ENCODE results near the gene ASIC5. TPM values are rescaled to one million over a fixed set of nuclear protein-coding genes. Genes with fewer than 3 reads are reported as not detected.
"Not testable (repeated sequence)": the region's sequence is repeated elsewhere in the genome, so short reads cannot be mapped to it uniquely, and the experiment has no call there.

Gene ASIC5
- total and polyA plus RNA-seq, 2 donors (not counting 1 experiment from before 2014, with no cell fraction given), result not detected

GRCh38 chr4:155901013-155901412, 34.9 kb upstream of the ASIC5 start:
- TF ChIP-seq EZH2 (IDR thresholded peaks at IDR 0.05; ENCODE audit: low read length, missing control alignments) (no peak), CTCF (conservative IDR thresholded peaks at IDR 0.05 in 1 of 2, IDR thresholded peaks at IDR 0.05 in 1 of 2; ENCODE audit: low read depth in 1 of 2, low read length in 2 of 2) (no peak)
- Histone ChIP-seq H3K4me3 (replicated peaks in 1 of 4; ENCODE audit: control extremely low read depth in 1 of 4, insufficient read depth in 1 of 4, low read depth in 3 of 4, low read length in 4 of 4) (no peak overlapping the region), H3K27me3 (ENCODE audit: control insufficient read depth, insufficient read depth, low read length) (no peaks in the 10 kb centered on the region), H3K4me1 (ENCODE audit: control insufficient read depth, extremely low read depth, insufficient read depth, low read length) (peaks cover 6% of the 10 kb centered on the region), H3K79me2 (ENCODE audit: control insufficient read depth, insufficient read depth, low read length) (no peaks in the 10 kb centered on the region), H4K20me1 (ENCODE audit: control insufficient read depth, extremely low read depth, insufficient read depth, low read length) (no peaks in the 10 kb centered on the region), H3K27ac (ENCODE audit: insufficient read depth, low read length) (no peak overlapping the region), H3K9me3 (ENCODE audit: control insufficient read depth, insufficient read depth, low read depth, low read length) (no peaks in the 10 kb centered on the region), H2AFZ (ENCODE audit: low read length) (no peak overlapping the region), H3K4me2 (ENCODE audit: extremely low read depth, insufficient read depth, low read length) (no peak overlapping the region), H3K36me3 (ENCODE audit: control insufficient read depth, insufficient read depth, low read length) (no peaks in the 10 kb centered on the region), H3K9ac (ENCODE audit: insufficient read depth, low read length) (no peak overlapping the region)
- DNase-seq (ENCODE audit: low read depth in 2 of 2), result no peak

GRCh38 chr4:155900381-155900780, 34.3 kb upstream of the ASIC5 start:
- Histone ChIP-seq H3K4me2 (ENCODE audit: extremely low read depth, insufficient read depth, low read length) (no peak overlapping the region), H3K36me3 (ENCODE audit: control insufficient read depth, insufficient read depth, low read length) (no peaks in the 10 kb centered on the region), H3K27me3 (ENCODE audit: control insufficient read depth, insufficient read depth, low read length) (no peaks in the 10 kb centered on the region), H3K9ac (ENCODE audit: insufficient read depth, low read length) (no peak overlapping the region), H3K9me3 (ENCODE audit: control insufficient read depth, insufficient read depth, low read depth, low read length) (no peaks in the 10 kb centered on the region), H3K27ac (ENCODE audit: insufficient read depth, low read length) (no peak overlapping the region), H3K4me3 (replicated peaks in 1 of 4; ENCODE audit: control extremely low read depth in 1 of 4, insufficient read depth in 1 of 4, low read depth in 3 of 4, low read length in 4 of 4) (no peak overlapping the region), H4K20me1 (ENCODE audit: control insufficient read depth, extremely low read depth, insufficient read depth, low read length) (no peaks in the 10 kb centered on the region), H2AFZ (ENCODE audit: low read length) (no peak overlapping the region), H3K79me2 (ENCODE audit: control insufficient read depth, insufficient read depth, low read length) (no peaks in the 10 kb centered on the region), H3K4me1 (ENCODE audit: control insufficient read depth, extremely low read depth, insufficient read depth, low read length) (peaks cover 6% of the 10 kb centered on the region)
- peak; percentile 81 to 88 for DNase-seq (ENCODE audit: low read depth in 2 of 2)
- TF ChIP-seq EZH2 (IDR thresholded peaks at IDR 0.05; ENCODE audit: low read length, missing control alignments) (no peak), CTCF (conservative IDR thresholded peaks at IDR 0.05 in 1 of 2, IDR thresholded peaks at IDR 0.05 in 1 of 2; ENCODE audit: low read depth in 1 of 2, low read length in 2 of 2) (no peak)

- no peaks in the 10 kb centered on the region for H3K27me3 ChIP-seq (ENCODE audit: control insufficient read depth, insufficient read depth, low read length)
- H2AFZ ChIP-seq (ENCODE audit: low read length), result no peak overlapping the region
- DNase-seq (ENCODE audit: low read depth in 2 of 2), result peak in 1 of 2 donors; percentile 35
- H4K20me1 ChIP-seq (ENCODE audit: control insufficient read depth, extremely low read depth, insufficient read depth, low read length), result no peaks in the 10 kb centered on the region
- H3K36me3 ChIP-seq (ENCODE audit: control insufficient read depth, insufficient read depth, low read length), result no peaks in the 10 kb centered on the region
- H3K9me3 ChIP-seq (ENCODE audit: control insufficient read depth, insufficient read depth, low read depth, low read length), result no peaks in the 10 kb centered on the region
- no peak overlapping the region for H3K4me3 ChIP-seq (replicated peaks in 1 of 4; ENCODE audit: control extremely low read depth in 1 of 4, insufficient read depth in 1 of 4, low read depth in 3 of 4, low read length in 4 of 4)
- no peak overlapping the region for H3K9ac ChIP-seq (ENCODE audit: insufficient read depth, low read length)
- no peak overlapping the region for H3K27ac ChIP-seq (ENCODE audit: insufficient read depth, low read length)
- TF ChIP-seq CTCF (conservative IDR thresholded peaks at IDR 0.05 in 1 of 2, IDR thresholded peaks at IDR 0.05 in 1 of 2; ENCODE audit: low read depth in 1 of 2, low read length in 2 of 2) (no peak), EZH2 (IDR thresholded peaks at IDR 0.05; ENCODE audit: low read length, missing control alignments) (no peak)
- H3K79me2 ChIP-seq (ENCODE audit: control insufficient read depth, insufficient read depth, low read length), result no peaks in the 10 kb centered on the region
- no peak overlapping the region for H3K4me2 ChIP-seq (ENCODE audit: extremely low read depth, insufficient read depth, low read length)
- peaks cover 6% of the 10 kb centered on the region for H3K4me1 ChIP-seq (ENCODE audit: control insufficient read depth, extremely low read depth, insufficient read depth, low read length)
Measured at GRCh38 chr4:155899891-155900290, 33.8 kb upstream of the ASIC5 start.

GRCh38 chr4:155898371-155898770, 32.3 kb upstream of the ASIC5 start:
- not testable (repeated sequence) for H3K27ac ChIP-seq (ENCODE audit: insufficient read depth, low read length); H3K4me1 ChIP-seq (ENCODE audit: control insufficient read depth, extremely low read depth, insufficient read depth, low read length); H3K4me3 ChIP-seq (replicated peaks in 1 of 4; ENCODE audit: control extremely low read depth in 1 of 4, insufficient read depth in 1 of 4, low read depth in 3 of 4, low read length in 4 of 4); H2AFZ ChIP-seq (ENCODE audit: low read length); H4K20me1 ChIP-seq (ENCODE audit: control insufficient read depth, extremely low read depth, insufficient read depth, low read length); DNase-seq (ENCODE audit: low read depth in 2 of 2); H3K36me3 ChIP-seq (ENCODE audit: control insufficient read depth, insufficient read depth, low read length); H3K27me3 ChIP-seq (ENCODE audit: control insufficient read depth, insufficient read depth, low read length); H3K79me2 ChIP-seq (ENCODE audit: control insufficient read depth, insufficient read depth, low read length); H3K4me2 ChIP-seq (ENCODE audit: extremely low read depth, insufficient read depth, low read length); H3K9me3 ChIP-seq (ENCODE audit: control insufficient read depth, insufficient read depth, low read depth, low read length); H3K9ac ChIP-seq (ENCODE audit: insufficient read depth, low read length)

Data from fibroblast of lung (primary cell).